HG03039 (cell line): Measurements from ENCODE around the gene ZNF296.

Source experiments
- ATAC-seq: cut with Tn5 transposase; IDR thresholded peaks from one replicate; pipeline ENCODE4 v1.9.1; 2021; ENCODE audit warnings: mild to moderate bottlenecking, moderate library complexity; ENCODE audit not compliant: unreplicated experiment

ZNF296 gene

DNA sequence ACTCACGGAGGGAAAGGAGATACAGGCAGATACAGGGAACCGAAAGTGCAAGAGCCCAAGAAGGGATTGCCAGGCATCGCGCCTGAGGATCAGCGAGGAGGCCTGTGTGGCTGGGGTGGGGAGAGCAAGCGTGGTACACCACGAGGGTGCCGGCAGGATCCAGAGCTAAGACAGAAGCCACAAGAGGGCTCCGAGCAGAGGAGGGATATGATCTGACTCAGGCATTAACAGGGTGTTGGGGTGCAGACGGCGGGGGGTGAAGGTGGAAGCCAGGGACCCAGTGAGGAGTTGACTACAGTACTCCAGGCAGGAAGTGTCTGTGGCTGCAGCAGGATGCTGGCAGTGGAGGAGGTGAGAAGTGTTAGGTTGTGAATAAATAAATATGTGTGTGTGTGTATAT lies 11.3 kb upstream of the ZNF296 start:
- no peak for ATAC-seq

- no peak for ATAC-seq
Observed at GRCh38 chr19:45086480-45086879, 10.2 kb upstream of the ZNF296 start.

- no peak for ATAC-seq
Observed at GRCh38 chr19:45082170-45082569, 5.9 kb upstream of the ZNF296 start.

- ATAC-seq, result no peak
Observed at GRCh38 chr19:45079911-45080370, 3.7 kb upstream of the ZNF296 start.

- no peak for ATAC-seq
Observed at GRCh38 chr19:45079063-45079910, 3.0 kb upstream of the ZNF296 start, which contains the start of gene GEMIN7. TSS of gene GEMIN7 (plus strand) at chr19:45079260. CDS start at chr19:45090115, 10,855 bp downstream.

DNA sequence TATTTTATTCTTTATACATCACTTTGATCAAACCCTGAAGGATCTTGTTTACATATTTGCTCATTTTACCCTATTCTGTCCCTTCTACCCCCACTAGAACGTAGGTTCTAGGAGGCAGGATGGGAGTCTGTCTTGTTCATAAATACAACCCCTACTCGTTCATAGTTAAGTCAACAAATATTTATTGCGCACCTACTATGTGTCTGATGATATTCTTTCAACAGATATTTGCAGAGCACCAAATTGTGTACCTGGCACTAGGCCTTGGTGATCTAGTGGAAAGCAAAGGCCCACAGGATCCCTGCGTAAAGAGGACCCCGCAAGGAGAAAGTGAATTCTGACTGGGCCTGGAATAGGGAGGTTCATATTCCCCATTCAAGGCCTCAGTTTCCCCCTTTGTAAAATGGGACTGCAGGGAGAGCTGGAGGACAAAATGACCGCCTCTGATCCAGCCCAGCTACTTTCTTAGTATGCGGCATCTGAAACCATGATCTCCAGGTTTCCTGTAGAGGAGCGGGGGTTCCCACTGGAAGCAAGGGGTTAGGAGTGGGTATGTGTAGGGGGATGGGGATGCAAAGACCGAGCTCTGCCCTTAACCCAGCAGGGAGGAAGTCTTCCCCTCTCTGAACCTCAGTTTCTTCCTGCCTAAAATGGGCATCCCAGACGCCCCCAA lies 2.2 kb upstream of the ZNF296 start:
- no peak for ATAC-seq

DNA sequence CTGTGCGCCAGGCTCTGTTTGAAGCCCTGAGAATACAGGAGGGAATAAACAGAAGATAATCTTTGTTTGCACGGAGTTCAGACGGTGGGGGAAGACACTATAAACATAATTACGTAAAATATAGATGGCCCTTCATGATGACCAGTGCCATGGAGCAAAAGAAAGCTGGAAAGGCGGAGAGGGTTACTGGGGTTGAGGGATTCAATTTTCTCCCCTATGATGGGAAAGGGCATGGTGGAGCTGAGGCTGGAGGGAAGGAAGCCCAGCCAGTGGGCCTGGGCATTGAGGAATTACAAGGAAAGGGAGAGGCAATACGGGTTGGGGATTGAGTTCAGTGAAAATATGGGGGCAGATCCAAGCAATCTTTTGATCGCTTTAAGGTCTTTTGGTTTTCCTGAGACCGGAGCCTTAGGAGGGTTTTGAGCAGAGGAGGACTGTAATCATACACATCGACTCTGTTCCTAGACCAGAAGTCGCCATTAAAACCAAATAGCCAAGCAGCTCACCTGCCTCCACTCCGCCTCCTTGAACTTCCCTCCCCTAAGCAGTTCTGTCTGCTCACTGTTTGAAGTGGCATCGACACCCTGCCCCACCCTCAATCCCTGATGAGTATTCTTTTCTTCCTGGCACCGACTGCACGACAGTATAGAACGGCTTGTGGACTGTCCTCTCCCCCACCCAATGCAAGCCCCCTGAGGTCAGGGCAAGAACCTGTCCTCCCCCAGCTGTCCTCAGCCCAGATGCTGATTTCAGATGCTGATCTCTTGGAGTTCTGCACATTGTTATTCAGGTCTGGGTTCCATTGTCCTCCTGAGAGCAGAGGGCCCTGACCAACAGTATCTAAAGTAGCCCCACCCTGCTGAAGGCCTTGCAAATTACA lies 813 bp upstream of the ZNF296 start:
- ATAC-seq, result no peak

GRCh38 chr19:45075301-45076028 lies 813 bp downstream of the ZNF296 start:
- peak; percentile 39 for ATAC-seq

GRCh38 chr19:45074744-45075300 lies 1.5 kb downstream of the ZNF296 start:
- ATAC-seq, result no peak

GRCh38 chr19:45071969-45072790 lies 4.1 kb downstream of the ZNF296 start:
- no peak for ATAC-seq

DNA sequence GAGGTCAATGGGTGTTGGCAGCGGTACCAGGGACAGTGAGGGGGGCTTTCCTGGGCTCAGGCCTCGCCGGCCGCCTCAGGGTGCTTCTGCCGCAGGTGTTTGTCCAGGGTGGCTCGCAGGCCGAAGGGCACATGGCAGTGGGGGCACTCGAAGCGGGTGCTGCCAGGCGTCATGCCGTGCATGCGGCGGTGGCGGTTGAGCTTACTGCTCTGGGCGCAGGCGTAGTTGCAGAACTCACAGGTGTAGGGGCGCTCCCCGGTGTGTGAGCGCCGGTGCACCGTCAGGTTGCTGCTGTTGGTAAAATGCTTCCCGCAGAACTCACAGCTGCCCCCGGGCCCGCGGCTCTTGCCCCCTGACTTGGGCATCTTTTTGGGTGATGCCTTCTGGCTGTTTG lies 4.7 kb downstream of the ZNF296 start:
- ATAC-seq, result no peak

- no peak for ATAC-seq
Observed at GRCh38 chr19:45070861-45071544, 5.3 kb downstream of the ZNF296 start.

- ATAC-seq, result no peak
Observed at GRCh38 chr19:45070214-45070613, 6.1 kb downstream of the ZNF296 start.

DNA sequence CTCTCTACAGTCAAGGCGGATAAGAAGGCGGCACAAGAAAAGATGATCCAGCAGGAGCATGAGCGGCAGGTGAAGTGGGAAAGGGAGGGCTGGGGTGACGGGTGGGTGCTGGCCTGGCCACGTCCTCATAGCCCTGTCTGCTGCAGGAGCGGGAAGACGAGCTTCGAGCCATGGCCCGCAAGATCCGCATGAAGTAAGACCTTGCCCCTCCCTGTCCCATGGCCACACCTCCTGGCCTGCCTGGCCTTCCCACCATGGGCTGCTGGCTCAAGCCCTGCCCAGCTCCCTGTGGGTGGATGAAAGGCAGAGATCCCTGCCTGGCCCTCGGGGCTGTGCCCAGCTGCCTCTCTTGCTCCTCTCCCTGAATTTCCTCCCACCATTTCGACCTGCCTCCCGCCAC lies 7.2 kb downstream of the ZNF296 start:
- no peak for ATAC-seq

DNA sequence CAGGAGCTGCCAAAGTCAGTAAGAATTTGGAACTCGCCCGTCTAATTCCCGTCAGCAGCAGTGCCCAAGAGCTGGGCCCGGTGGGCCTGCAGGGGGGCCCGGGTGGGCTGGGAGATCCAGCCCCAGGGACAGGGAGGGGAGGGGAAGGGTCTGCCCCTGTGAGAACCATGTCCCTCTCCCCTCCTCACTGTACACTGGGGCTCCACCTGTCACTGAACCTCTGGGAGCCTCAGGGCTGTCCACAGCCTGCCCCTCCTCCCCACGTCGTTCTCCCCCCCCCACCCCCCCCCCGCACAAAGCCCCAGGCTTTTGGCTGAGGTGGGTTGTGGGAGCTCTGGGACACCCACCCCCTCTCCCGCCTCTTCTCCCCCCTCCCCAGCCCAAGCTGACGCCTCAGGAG lies 8.2 kb downstream of the ZNF296 start:
- no peak for ATAC-seq

DNA sequence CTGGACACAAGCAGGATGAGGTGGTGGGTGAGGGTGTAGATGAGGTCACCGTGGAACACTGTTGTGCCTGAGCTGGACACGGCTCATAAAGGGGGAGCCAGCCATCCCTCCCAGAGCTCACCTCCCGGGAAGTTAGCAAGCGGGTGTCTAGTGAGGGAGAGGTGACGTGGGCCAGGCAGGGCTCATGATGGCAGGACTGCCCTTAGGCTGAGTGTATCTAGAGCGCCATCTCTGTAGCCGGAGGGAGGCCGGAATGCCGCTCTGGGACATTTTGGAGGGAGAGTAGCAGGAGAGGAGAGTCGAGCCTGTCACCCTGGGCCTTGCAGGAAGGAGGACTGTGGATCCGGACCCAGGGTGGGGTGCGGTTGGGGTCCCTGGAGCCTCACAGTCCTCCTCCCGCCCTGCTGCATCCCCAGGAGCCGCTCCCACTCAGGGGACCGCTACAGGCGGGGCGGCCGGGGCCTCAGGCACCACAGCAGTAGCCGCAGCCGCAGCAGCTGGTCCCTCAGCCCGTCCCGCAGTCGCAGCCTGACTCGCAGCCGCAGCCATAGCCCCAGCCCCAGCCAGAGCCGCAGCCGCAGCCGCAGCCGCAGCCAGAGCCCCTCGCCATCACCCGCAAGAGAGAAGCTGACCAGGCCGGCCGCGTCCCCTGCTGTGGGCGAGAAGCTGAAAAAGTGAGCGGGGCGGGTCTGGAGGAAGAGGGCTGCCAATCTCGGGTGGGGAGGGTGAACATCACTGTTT lies 9.2 kb downstream of the ZNF296 start:
- no peak for ATAC-seq

GRCh38 chr19:45063851-45064801 lies 12.2 kb downstream of the ZNF296 start:
- ATAC-seq, result no peak
